Adipocyte (in vitro differentiated cells): ENCODE measurements around the gene UNG.

Source experiments
- DNase-seq: peaks from one replicate; pipeline ENCODE4 v3.0.0-alpha.2; 2015; ENCODE audit warnings: low read depth
- H3K27me3 ChIP-seq: replicated peaks from 2 replicates; pipeline ENCODE4 v1.7.0; 2013; ENCODE audit warnings: mild to moderate bottlenecking, low read length, moderate library complexity; ENCODE audit not compliant: control insufficient read depth, insufficient read depth
- H3K36me3 ChIP-seq: 2 replicates; pipeline ENCODE4 v1.7.0; 2013; ENCODE audit warnings: low read length, mild to moderate bottlenecking, moderate library complexity; ENCODE audit not compliant: control insufficient read depth, insufficient read depth, severe bottlenecking
- H3K4me1 ChIP-seq: 2 replicates; pipeline ENCODE4 v1.7.0; 2013; ENCODE audit warnings: mild to moderate bottlenecking, low read length, moderate library complexity; ENCODE audit not compliant: control insufficient read depth, insufficient read depth
- H3K4me3 ChIP-seq: 2 replicates; pipeline ENCODE4 v1.7.0; 2013; ENCODE audit warnings: mild to moderate bottlenecking, low read length, moderate library complexity
- H3K9ac ChIP-seq: 2 replicates; pipeline ENCODE4 v1.7.0; 2013; ENCODE audit warnings: mild to moderate bottlenecking, low read length, moderate library complexity
- H3K9me3 ChIP-seq: 2 replicates; pipeline ENCODE4 v1.7.0; 2013; ENCODE audit warnings: mild to moderate bottlenecking, low read length, moderate library complexity; ENCODE audit not compliant: control insufficient read depth

The UNG gene

GRCh38 chr12:109092497-109093021, 4.8 kb upstream of the UNG start:
- DNase-seq: no peak
- Histone ChIP-seq H3K4me1 (peaks cover 20% of the 10 kb centered on the region), H3K4me3 (peak overlapping the region; percentile 83), H3K36me3 (peaks cover 19% of the 10 kb centered on the region), H3K9ac (peak overlapping the region; percentile 83), H3K27me3 (no peaks in the 10 kb centered on the region), H3K9me3 (no peaks in the 10 kb centered on the region)

GRCh38 chr12:109093022-109093918, 4.1 kb upstream of the UNG start, which contains the start of gene ALKBH2:
Gene ALKBH2, minus strand, starts transcription at chr12:109093472. Its CDS starts 686 bp downstream, at chr12:109092786.
- Histone ChIP-seq H3K9me3 (no peaks in the 10 kb centered on the region), H3K4me3 (peak within 1 kb of the TSS; percentile 83), H3K27me3 (no peaks in the 10 kb centered on the region), H3K9ac (peak within 1 kb of the TSS; percentile 83), H3K4me1 (peaks cover 20% of the 10 kb centered on the region), H3K36me3 (peaks cover 12% of the 10 kb centered on the region)
- peak; percentile 98 for DNase-seq

GRCh38 chr12:109097140-109097434, 310 bp upstream of the UNG start:
- Histone ChIP-seq H3K4me3 (peak overlapping the region; percentile 78), H3K9ac (no peak overlapping the region), H3K4me1 (peaks cover 40% of the 10 kb centered on the region), H3K9me3 (no peaks in the 10 kb centered on the region), H3K27me3 (no peaks in the 10 kb centered on the region), H3K36me3 (peaks cover 4% of the 10 kb centered on the region)
- DNase-seq: no peak

DNA sequence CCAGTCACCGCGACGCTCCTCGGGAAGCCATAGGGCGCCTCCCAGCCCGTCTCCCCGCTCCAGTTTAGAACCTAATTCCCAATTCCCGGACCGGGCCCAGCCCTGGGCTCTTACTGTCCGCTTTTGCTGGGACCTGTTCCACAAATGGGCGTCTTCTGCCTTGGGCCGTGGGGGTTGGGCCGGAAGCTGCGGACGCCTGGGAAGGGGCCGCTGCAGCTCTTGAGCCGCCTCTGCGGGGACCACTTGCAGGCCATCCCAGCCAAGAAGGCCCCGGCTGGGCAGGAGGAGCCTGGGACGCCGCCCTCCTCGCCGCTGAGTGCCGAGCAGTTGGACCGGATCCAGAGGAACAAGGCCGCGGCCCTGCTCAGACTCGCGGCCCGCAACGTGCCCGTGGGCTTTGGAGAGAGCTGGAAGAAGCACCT, 797 bp downstream of the UNG start:
- H3K27me3 ChIP-seq: no peaks in the 10 kb centered on the region
- DNase-seq: peak; percentile 82
- peak overlapping the region; percentile 98 for H3K4me3 ChIP-seq
- H3K4me1 ChIP-seq: peaks cover 35% of the 10 kb centered on the region
- H3K9ac ChIP-seq: peak overlapping the region; percentile 98
- H3K9me3 ChIP-seq: no peaks in the 10 kb centered on the region
- H3K36me3 ChIP-seq: peaks cover 11% of the 10 kb centered on the region

- peak; percentile 47 for DNase-seq
- Histone ChIP-seq H3K36me3 (peaks cover 15% of the 10 kb centered on the region), H3K27me3 (no peaks in the 10 kb centered on the region), H3K9me3 (no peaks in the 10 kb centered on the region), H3K9ac (peak overlapping the region; percentile 98), H3K4me3 (peak overlapping the region; percentile 98), H3K4me1 (peaks cover 35% of the 10 kb centered on the region)
Measured at GRCh38 chr12:109098651-109099050, 1.3 kb downstream of the UNG start.

GRCh38 chr12:109099431-109100020, 2.1 kb downstream of the UNG start:
- Histone ChIP-seq H3K27me3 (no peaks in the 10 kb centered on the region), H3K9ac (peak overlapping the region; percentile 98), H3K4me1 (peaks cover 35% of the 10 kb centered on the region), H3K36me3 (peaks cover 24% of the 10 kb centered on the region), H3K4me3 (peak overlapping the region; percentile 98), H3K9me3 (no peaks in the 10 kb centered on the region)
- DNase-seq: peak; percentile 25

DNA sequence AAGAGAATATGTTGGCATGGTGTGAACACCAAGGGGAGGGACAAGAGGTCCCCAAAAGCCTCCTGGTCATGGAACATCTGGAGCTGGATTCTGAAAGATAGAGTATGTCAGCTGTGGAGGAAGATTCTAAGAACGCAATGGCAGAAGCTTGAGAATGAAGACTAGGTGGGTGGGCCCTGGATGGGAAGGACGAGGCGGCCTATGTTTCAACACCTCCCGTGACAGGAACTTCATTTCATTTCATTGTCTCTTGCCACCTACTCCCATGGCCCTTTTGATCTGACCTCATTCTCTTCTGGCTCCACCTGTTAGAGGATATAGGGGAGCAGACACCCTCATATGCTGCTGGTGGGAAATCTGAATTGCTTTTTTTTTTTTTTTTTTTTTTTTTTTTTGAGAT, 3.3 kb downstream of the UNG start:
- H3K9me3 ChIP-seq: no peaks in the 10 kb centered on the region
- H3K4me3 ChIP-seq: peak overlapping the region; percentile 98
- peaks cover 36% of the 10 kb centered on the region for H3K36me3 ChIP-seq
- no peak for DNase-seq
- no peaks in the 10 kb centered on the region for H3K27me3 ChIP-seq
- peaks cover 35% of the 10 kb centered on the region for H3K4me1 ChIP-seq
- no peak overlapping the region for H3K9ac ChIP-seq

GRCh38 chr12:109102491-109102890, 5.1 kb downstream of the UNG start:
- no peaks in the 10 kb centered on the region for H3K27me3 ChIP-seq
- H3K36me3 ChIP-seq: peaks cover 49% of the 10 kb centered on the region
- H3K4me1 ChIP-seq: peaks cover 35% of the 10 kb centered on the region
- H3K9ac ChIP-seq: peak overlapping the region; percentile 72
- no peak for DNase-seq
- no peaks in the 10 kb centered on the region for H3K9me3 ChIP-seq
- H3K4me3 ChIP-seq: peak overlapping the region; percentile 44

DNA sequence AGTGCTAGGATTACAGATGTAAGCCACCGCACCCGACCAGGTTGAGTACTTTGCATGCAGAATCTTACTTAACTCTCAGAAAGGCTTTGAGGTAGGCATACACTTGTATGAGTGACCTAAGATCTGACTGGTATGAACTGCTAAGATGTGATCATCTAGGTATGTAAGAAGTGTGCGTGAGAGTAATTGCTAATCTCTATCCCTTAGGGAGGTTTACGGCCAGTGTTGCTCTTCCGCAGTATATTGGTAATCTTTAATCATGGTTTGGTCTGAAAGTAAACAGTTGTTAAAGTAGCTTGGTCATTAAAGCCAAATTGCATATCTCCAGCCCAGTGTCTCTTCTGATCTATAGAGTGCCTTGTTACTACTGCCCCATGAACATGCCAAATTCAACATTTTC, 7.8 kb downstream of the UNG start:
- Histone ChIP-seq H3K9ac (no peak overlapping the region), H3K36me3 (peaks cover 74% of the 10 kb centered on the region), H3K27me3 (no peaks in the 10 kb centered on the region), H3K4me3 (no peak overlapping the region), H3K4me1 (peaks cover 28% of the 10 kb centered on the region), H3K9me3 (no peaks in the 10 kb centered on the region)
- DNase-seq: no peak

DNA sequence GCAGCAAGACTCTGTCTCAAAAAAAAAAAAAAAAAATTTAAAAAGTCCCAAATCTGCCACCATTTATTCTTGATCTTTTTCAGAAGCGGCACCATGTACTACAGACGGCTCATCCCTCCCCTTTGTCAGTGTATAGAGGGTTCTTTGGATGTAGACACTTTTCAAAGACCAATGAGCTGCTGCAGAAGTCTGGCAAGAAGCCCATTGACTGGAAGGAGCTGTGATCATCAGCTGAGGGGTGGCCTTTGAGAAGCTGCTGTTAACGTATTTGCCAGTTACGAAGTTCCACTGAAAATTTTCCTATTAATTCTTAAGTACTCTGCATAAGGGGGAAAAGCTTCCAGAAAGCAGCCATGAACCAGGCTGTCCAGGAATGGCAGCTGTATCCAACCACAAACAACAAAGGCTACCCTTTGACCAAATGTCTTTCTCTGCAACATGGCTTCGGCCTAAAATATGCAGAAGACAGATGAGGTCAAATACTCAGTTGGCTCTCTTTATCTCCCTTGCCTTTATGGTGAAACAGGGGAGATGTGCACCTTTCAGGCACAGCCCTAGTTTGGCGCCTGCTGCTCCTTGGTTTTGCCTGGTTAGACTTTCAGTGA, 12.5 kb downstream of the UNG start:
- Histone ChIP-seq H3K9ac (peak overlapping the region; percentile 77), H3K27me3 (no peaks in the 10 kb centered on the region), H3K36me3 (peaks cover 49% of the 10 kb centered on the region), H3K4me3 (no peak overlapping the region), H3K9me3 (no peaks in the 10 kb centered on the region), H3K4me1 (peaks cover 44% of the 10 kb centered on the region)
- DNase-seq: no peak

GRCh38 chr12:109110988-109111495, 13.6 kb downstream of the UNG start:
- Histone ChIP-seq H3K4me1 (peaks cover 55% of the 10 kb centered on the region), H3K4me3 (peak overlapping the region; percentile 84), H3K9ac (peak overlapping the region; percentile 77), H3K36me3 (peaks cover 37% of the 10 kb centered on the region), H3K27me3 (no peaks in the 10 kb centered on the region), H3K9me3 (no peaks in the 10 kb centered on the region)
- peak; percentile 95 for DNase-seq
